ENCODE measurements around the gene DCLK1.

GRCh38 chr13:35736876-35737275 lies 394.3 kb downstream of the DCLK1 start:
- TF ChIP-seq POLR2A (IDR thresholded peaks at IDR 0.05; ENCODE audit: low read length) (no peak), GATA1 (IDR thresholded peaks at IDR 0.05; ENCODE audit: low read depth, low read length) (no peak)

Measured in erythroblast (primary cell).